Neural cell (in vitro differentiated cells): ENCODE results near the gene SIN3A. TPM values are rescaled to one million over a fixed set of nuclear protein-coding genes. Genes with fewer than 3 reads are reported as not detected.
A peak's percentile ranks its signal among the peaks of the same experiment; 100 is the strongest.

ENCODE experiments used
- H2AFZ ChIP-seq: fragments of 200-600, 300-800 bp; sonication (generic), shearing (Covaris generic); 2 replicates; pipeline ENCODE4 v1.6.0; 2014; ENCODE audit warnings: low read depth, mild to moderate bottlenecking, antibody characterized with exemption, low read length, moderate library complexity
- H3F3A ChIP-seq: fragments of 200-600 bp; shearing (Covaris generic); 2 replicates; pipeline ENCODE4 v1.6.1; 2016; ENCODE audit warnings: mild to moderate bottlenecking, moderate library complexity, mixed read lengths, antibody characterized with exemption, low read length; ENCODE audit not compliant: insufficient read depth, poor library complexity, severe bottlenecking
- H3K27ac ChIP-seq: fragments of 200-600, 300-800 bp; sonication (generic), shearing (Covaris generic); 2 replicates; pipeline ENCODE4 v1.5.1; 2014; ENCODE audit warnings: mild to moderate bottlenecking, low read length, moderate library complexity
- H3K27me3 ChIP-seq: fragments of 300-800, 200-600 bp; sonication (generic), shearing (Covaris generic); 2 replicates; pipeline ENCODE4 v1.6.0; 2014; ENCODE audit warnings: mild to moderate bottlenecking, low read depth, low read length, moderate library complexity; ENCODE audit not compliant: insufficient read depth
- H3K36me3 ChIP-seq: fragments of 300-800, 200-600 bp; sonication (generic), shearing (Covaris generic); 2 replicates; pipeline ENCODE4 v1.5.1; 2014; ENCODE audit warnings: mild to moderate bottlenecking, antibody characterized with exemption, low read length, moderate library complexity; ENCODE audit not compliant: insufficient read depth
- H3K4me2 ChIP-seq: fragments of 300-800, 200-600 bp; sonication (generic), shearing (Covaris generic); 2 replicates; pipeline ENCODE4 v1.6.0; 2014; ENCODE audit warnings: mild to moderate bottlenecking, low read length
- H3K4me3 ChIP-seq: fragments of 300-800, 200-600 bp; sonication (generic), shearing (Covaris generic); 2 replicates; pipeline ENCODE4 v1.5.1; 2014; ENCODE audit warnings: mild to moderate bottlenecking, low read length, moderate library complexity
- H3K79me2 ChIP-seq: fragments of 200-600 bp; shearing (Covaris generic); replicated peaks from 2 replicates; pipeline ENCODE4 v1.6.0; 2014; ENCODE audit warnings: mild to moderate bottlenecking, low read length, moderate library complexity; ENCODE audit not compliant: insufficient read depth
- H3K9ac ChIP-seq: fragments of 300-800, 200-600 bp; sonication (generic), shearing (Covaris generic); 2 replicates; pipeline ENCODE4 v1.6.1; 2016; ENCODE audit warnings: mild to moderate bottlenecking, low read length, mixed read lengths
- H3K9me2 ChIP-seq: fragments of 200-600 bp; shearing (Covaris generic); 2 replicates; pipeline ENCODE4 v1.6.1; 2016; ENCODE audit warnings: mild to moderate bottlenecking, low read length, mixed read lengths; ENCODE audit not compliant: insufficient read depth
- H3K9me3 ChIP-seq: fragments of 200-600, 300-800 bp; sonication (generic), shearing (Covaris generic); 2 replicates; pipeline ENCODE4 v1.6.1; 2016; ENCODE audit warnings: mild to moderate bottlenecking, mixed run types, low read length, moderate library complexity, mixed read lengths
- H4K20me1 ChIP-seq: fragments of 200-600 bp; shearing (Covaris generic); 2 replicates; pipeline ENCODE4 v1.6.1; 2016; ENCODE audit warnings: mild to moderate bottlenecking, mixed run types; ENCODE audit not compliant: insufficient read depth
- EP300 ChIP-seq: fragments of 450-650 bp; conservative IDR thresholded peaks from 2 replicates; pipeline ENCODE4 v1.6.1; 2014; ENCODE audit warnings: antibody characterized with exemption, mild to moderate bottlenecking, moderate library complexity; ENCODE audit not compliant: poor library complexity, severe bottlenecking
- EZH2 ChIP-seq: fragments of 200-600, 300-800 bp; shearing (Covaris generic), sonication (generic); IDR thresholded peaks from 2 replicates; pipeline ENCODE4 v1.6.1; 2014; ENCODE audit warnings: antibody characterized with exemption, low read length, borderline replicate concordance, mild to moderate bottlenecking; ENCODE audit not compliant: insufficient read depth, poor library complexity, severe bottlenecking
- MXI1 ChIP-seq: fragments of 450-650 bp; conservative IDR thresholded peaks from 2 replicates; pipeline ENCODE4 v1.6.1; 2014; ENCODE audit warnings: antibody characterized with exemption, mild to moderate bottlenecking; ENCODE audit not compliant: poor library complexity, severe bottlenecking
- POLR2AphosphoS5 ChIP-seq: IDR thresholded peaks from 2 replicates; pipeline ENCODE4 v1.6.1; 2012
- SMC3 ChIP-seq: fragments of 450-650 bp; conservative IDR thresholded peaks from 2 replicates; pipeline ENCODE4 v1.6.1; 2014; ENCODE audit warnings: antibody characterized with exemption, mild to moderate bottlenecking, moderate library complexity; ENCODE audit not compliant: poor library complexity
- TAF1 ChIP-seq: IDR thresholded peaks from 2 replicates; pipeline ENCODE4 v1.6.1; 2012; ENCODE audit warnings: low read depth
- polyA plus RNA-seq: library from polyadenylated mRNA; depleted of rRNA; stranded (reverse); fragments of >200 nt; gene quantifications from 2 replicates; pipeline ENCODE4 v1.2.3, GENCODE V29; 2014
- TF ChIP-seq, protein P1 (sequence below): IDR thresholded peaks from 2 replicates; pipeline ENCODE4 v1.6.1; 2012; ENCODE audit warnings: borderline replicate concordance

Gene SIN3A
- polyA plus RNA-seq, 1 donor from 2014 or later = 13.7 TPM

- no peaks in the 10 kb centered on the region for H3K27me3 ChIP-seq
- H3K4me2 ChIP-seq = peak overlapping the region; percentile 33
- no peaks in the 10 kb centered on the region for H3K9me2 ChIP-seq
- peak overlapping the region; percentile 32 for H2AFZ ChIP-seq
- peak overlapping the region; percentile 97 for H3K4me3 ChIP-seq
- no peaks in the 10 kb centered on the region for H3K9me3 ChIP-seq
- peak overlapping the region; percentile 80 for H3K27ac ChIP-seq
- peak overlapping the region; percentile 80 for H3K9ac ChIP-seq
- TF ChIP-seq EZH2 = no peak
- no peak for TF ChIP-seq TAF1
- TF ChIP-seq, protein P1, sequence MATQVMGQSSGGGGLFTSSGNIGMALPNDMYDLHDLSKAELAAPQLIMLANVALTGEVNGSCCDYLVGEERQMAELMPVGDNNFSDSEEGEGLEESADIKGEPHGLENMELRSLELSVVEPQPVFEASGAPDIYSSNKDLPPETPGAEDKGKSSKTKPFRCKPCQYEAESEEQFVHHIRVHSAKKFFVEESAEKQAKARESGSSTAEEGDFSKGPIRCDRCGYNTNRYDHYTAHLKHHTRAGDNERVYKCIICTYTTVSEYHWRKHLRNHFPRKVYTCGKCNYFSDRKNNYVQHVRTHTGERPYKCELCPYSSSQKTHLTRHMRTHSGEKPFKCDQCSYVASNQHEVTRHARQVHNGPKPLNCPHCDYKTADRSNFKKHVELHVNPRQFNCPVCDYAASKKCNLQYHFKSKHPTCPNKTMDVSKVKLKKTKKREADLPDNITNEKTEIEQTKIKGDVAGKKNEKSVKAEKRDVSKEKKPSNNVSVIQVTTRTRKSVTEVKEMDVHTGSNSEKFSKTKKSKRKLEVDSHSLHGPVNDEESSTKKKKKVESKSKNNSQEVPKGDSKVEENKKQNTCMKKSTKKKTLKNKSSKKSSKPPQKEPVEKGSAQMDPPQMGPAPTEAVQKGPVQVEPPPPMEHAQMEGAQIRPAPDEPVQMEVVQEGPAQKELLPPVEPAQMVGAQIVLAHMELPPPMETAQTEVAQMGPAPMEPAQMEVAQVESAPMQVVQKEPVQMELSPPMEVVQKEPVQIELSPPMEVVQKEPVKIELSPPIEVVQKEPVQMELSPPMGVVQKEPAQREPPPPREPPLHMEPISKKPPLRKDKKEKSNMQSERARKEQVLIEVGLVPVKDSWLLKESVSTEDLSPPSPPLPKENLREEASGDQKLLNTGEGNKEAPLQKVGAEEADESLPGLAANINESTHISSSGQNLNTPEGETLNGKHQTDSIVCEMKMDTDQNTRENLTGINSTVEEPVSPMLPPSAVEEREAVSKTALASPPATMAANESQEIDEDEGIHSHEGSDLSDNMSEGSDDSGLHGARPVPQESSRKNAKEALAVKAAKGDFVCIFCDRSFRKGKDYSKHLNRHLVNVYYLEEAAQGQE = peak; percentile 5
- no peak for TF ChIP-seq SMC3
- no peak for TF ChIP-seq MXI1
- no peaks in the 10 kb centered on the region for H3K36me3 ChIP-seq
- no peaks in the 10 kb centered on the region for H3F3A ChIP-seq
- no peaks in the 10 kb centered on the region for H3K79me2 ChIP-seq
- no peaks in the 10 kb centered on the region for H4K20me1 ChIP-seq
These were observed 4.6 kb upstream of the SIN3A start for GRCh38 chr15:75455982-75456531.

- H3K79me2 ChIP-seq = no peaks in the 10 kb centered on the region
- H3K9me2 ChIP-seq = no peaks in the 10 kb centered on the region
- H3F3A ChIP-seq = no peaks in the 10 kb centered on the region
- no peaks in the 10 kb centered on the region for H3K9me3 ChIP-seq
- H4K20me1 ChIP-seq = no peaks in the 10 kb centered on the region
- peak overlapping the region; percentile 32 for H2AFZ ChIP-seq
- H3K27ac ChIP-seq = peak overlapping the region; percentile 80
- TF ChIP-seq EP300 (no peak), POLR2AphosphoS5 (peak; percentile 72), MXI1 (peak; percentile 68), TAF1 (no peak)
- TF ChIP-seq, protein P1 = peak; percentile 18
- H3K4me3 ChIP-seq = peak overlapping the region; percentile 97
- no peaks in the 10 kb centered on the region for H3K36me3 ChIP-seq
- peak overlapping the region; percentile 28 for H3K4me2 ChIP-seq
- no peaks in the 10 kb centered on the region for H3K27me3 ChIP-seq
- H3K9ac ChIP-seq = peak overlapping the region; percentile 80
These were observed 4.0 kb upstream of the SIN3A start for GRCh38 chr15:75455424-75455981.
